ENCODE data around the gene BICRA. TPM values are rescaled to one million over a fixed set of nuclear protein-coding genes. Genes with fewer than 3 reads are reported as not detected.

The BICRA gene
- total and polyA plus RNA-seq, 9 of the 15 experiments (the other 6 are each of a cell fraction or from before 2014, with no cell fraction given), result 0.01 to 8.8 (median 1.2) TPM

- no peak for TF ChIP-seq CBFA2T3 (IDR thresholded peaks at IDR 0.05)
- TF ChIP-seq E4F1 (CRISPR knock-in tag; IDR thresholded peaks at IDR 0.05; ENCODE audit: borderline replicate concordance), result no peak
- no peak for TF ChIP-seq SFPQ (IDR thresholded peaks at IDR 0.05; ENCODE audit: low read depth, low read length)
- TF ChIP-seq SMARCE1 (IDR thresholded peaks at IDR 0.05), result no peak
- no peak for TF ChIP-seq RFX5 (IDR thresholded peaks at IDR 0.05; ENCODE audit: low read depth, low read length)
- TF ChIP-seq EP400 (IDR thresholded peaks at IDR 0.05), result no peak
- 0 out of 2 replicates have a peak, but pooled peaks have one; percentile 36 for TF ChIP-seq ZBTB33 (CRISPR knock-in tag; IDR thresholded peaks at IDR 0.05)
- no peak for TF ChIP-seq POLR2AphosphoS2 (IDR thresholded peaks at IDR 0.05; ENCODE audit: low read length)
- no peak for TF ChIP-seq PTTG1 (tag; IDR thresholded peaks at IDR 0.05; ENCODE audit: low read depth)
- TF ChIP-seq GABPB2 (CRISPR knock-in tag; conservative IDR thresholded peaks at IDR 0.05), result no peak
- TF ChIP-seq IRF2 (CRISPR knock-in tag; IDR thresholded peaks at IDR 0.05), result no peak
- no peak for TF ChIP-seq MIER1 (IDR thresholded peaks at IDR 0.05; ENCODE audit: low read depth)
- TF ChIP-seq PHF20 (IDR thresholded peaks at IDR 0.05; ENCODE audit: partially characterized antibody), result no peak
- TF ChIP-seq TRIM25 (IDR thresholded peaks at IDR 0.05; ENCODE audit: borderline replicate concordance), result no peak
- TF ChIP-seq HIVEP1 (CRISPR knock-in tag; IDR thresholded peaks at IDR 0.05), result no peak
- TF ChIP-seq DMBX1 (CRISPR knock-in tag; IDR thresholded peaks at IDR 0.05; ENCODE audit: borderline replicate concordance), result no peak
- TF ChIP-seq STAG1 (CRISPR knock-in tag; IDR thresholded peaks at IDR 0.05; ENCODE audit: borderline replicate concordance), result peak; percentile 100
These were observed 89.1 kb downstream of the BICRA start (continued) for GRCh38 chr19:47697863-47698609.

Data from K562 (cell line).